SK-N-SH (cell line): ENCODE data around the gene EIF3K. TPM values are rescaled to one million over a fixed set of nuclear protein-coding genes. Genes with fewer than 3 reads are reported as not detected.

Experiments used
- CTCF ChIA-PET: fragments of 300-600, 350-600 bp; formaldehyde crosslinking; extraction: SDS; loops from one replicate; lab custom pipeline; 2021; lab: Yijun Ruan, JAX
- POLR2A ChIA-PET: fragments of 350-600 bp; sonication (Branson Sonifier 250); formaldehyde crosslinking; extraction: SDS; loops from one replicate; lab custom pipeline; 2020; ENCODE audit warnings: antibody characterized with exemption, inconsistent platforms; lab: Yijun Ruan, JAX
- DNase-seq: peaks from one replicate; pipeline ENCODE4 v3.0.0; 2012
- H2AFZ ChIP-seq: fragments of 200-600 bp; sonication (generic); 2 replicates; pipeline ENCODE4 v1.8.1; 2016; ENCODE audit warnings: antibody characterized with exemption, mild to moderate bottlenecking, low read depth
- H3F3A ChIP-seq: fragments of 200-600 bp; sonication (generic); replicated peaks from 2 replicates; pipeline ENCODE3; 2016; ENCODE audit warnings: antibody characterized with exemption, mild to moderate bottlenecking; ENCODE audit not compliant: insufficient read depth
- H3K27ac ChIP-seq, 2 experiments: fragments of 200-500 bp in 1 of 2; fragments of 200-600 bp in 1 of 2; sonication (Bioruptor generic) in 1 of 2; sonication (generic), shearing (Covaris generic) in 1 of 2; 2 replicates each; pipeline versions ENCODE4 v1.5.1 to v1.6.1; 2014 to 2016; ENCODE audit warnings: low read depth in 2 of 2, inconsistent platforms in 1 of 2, low read length in 1 of 2, mild to moderate bottlenecking in 1 of 2, mixed read lengths in 1 of 2
- H3K27me3 ChIP-seq: fragments of 200-600 bp; sonication (generic), shearing (Covaris generic); 2 replicates; pipeline ENCODE4 v1.6.1; 2016; ENCODE audit warnings: mixed run types; ENCODE audit not compliant: insufficient read depth
- H3K36me3 ChIP-seq, 2 experiments: fragments of 200-500 bp in 1 of 2; fragments of 200-600 bp in 1 of 2; sonication (Bioruptor generic) in 1 of 2; sonication (generic) in 1 of 2; replicated peaks in 1 of 2; 2 replicates each; pipeline versions ENCODE3 to v1.5.1; 2014 to 2016; ENCODE audit warnings: low read length in 1 of 2, mild to moderate bottlenecking in 1 of 2; ENCODE audit not compliant: insufficient read depth in 2 of 2, control insufficient read depth in 1 of 2
- H3K4me1 ChIP-seq, 2 experiments: fragments of 200-500 bp in 1 of 2; fragments of 200-600 bp in 1 of 2; sonication (Bioruptor generic) in 1 of 2; sonication (generic), shearing (Covaris generic) in 1 of 2; 2 replicates each; pipeline versions ENCODE4 v1.5.1 to v1.6.1; 2014 to 2016; ENCODE audit warnings: low read depth in 1 of 2, low read length in 1 of 2, mixed run types in 1 of 2; ENCODE audit not compliant: insufficient read depth in 2 of 2, control insufficient read depth in 1 of 2
- H3K4me2 ChIP-seq: fragments of 200-600 bp; sonication (generic), shearing (Covaris generic); 2 replicates; pipeline ENCODE4 v1.6.1; 2017; ENCODE audit warnings: mixed run types
- H3K4me3 ChIP-seq, 2 experiments: fragments of 200-500 bp in 1 of 2; fragments of 200-600 bp in 1 of 2; sonication (Bioruptor generic) in 1 of 2; sonication (generic), shearing (Covaris generic) in 1 of 2; 2 replicates each; pipeline versions ENCODE4 v1.5.1 to v1.8.1; 2014 to 2016; ENCODE audit warnings: low read depth in 2 of 2, inconsistent platforms in 1 of 2, low read length in 1 of 2, mild to moderate bottlenecking in 1 of 2, mixed read lengths in 1 of 2, moderate library complexity in 1 of 2
- H3K79me2 ChIP-seq: fragments of 200-600 bp; sonication (generic); 2 replicates; pipeline ENCODE4 v1.8.1; 2017; ENCODE audit warnings: mild to moderate bottlenecking; ENCODE audit not compliant: insufficient read depth
- H3K9ac ChIP-seq: fragments of 200-600 bp; sonication (generic); 2 replicates; pipeline ENCODE4 v1.6.1; 2017; ENCODE audit warnings: mixed run types
- H3K9me2 ChIP-seq: fragments of 200-600 bp; sonication (generic); 2 replicates; pipeline ENCODE4 v1.6.1; 2017; ENCODE audit warnings: mixed run types
- H3K9me3 ChIP-seq: fragments of 200-600 bp; sonication (generic); 2 replicates; pipeline ENCODE4 v1.6.1; 2017; ENCODE audit warnings: mixed run types, mild to moderate bottlenecking, moderate library complexity
- H4K20me1 ChIP-seq: fragments of 200-600 bp; sonication (generic); 2 replicates; pipeline ENCODE4 v1.6.1; 2017; ENCODE audit warnings: mild to moderate bottlenecking, mixed run types; ENCODE audit not compliant: insufficient read depth
- CHD2 ChIP-seq: fragments of 150-350 bp; IDR thresholded peaks from 2 replicates; pipeline ENCODE4 v1.6.1; 2018; ENCODE audit warnings: low read length; ENCODE audit not compliant: partially characterized antibody
- CTCF ChIP-seq: fragments of 200-600 bp; sonication (generic); IDR thresholded peaks from 2 replicates; pipeline ENCODE4 v1.6.1; 2017; ENCODE audit warnings: antibody characterized with exemption, mild to moderate bottlenecking, moderate library complexity
- EP300 ChIP-seq, 2 experiments: IDR thresholded peaks; 2 replicates each; pipeline versions ENCODE4 v1.4.0 to v1.6.1; 2012; ENCODE audit warnings: borderline replicate concordance in 1 of 2, low read depth in 1 of 2, low read length in 1 of 2
- EZH2phosphoT487 ChIP-seq: fragments of 200-600 bp; sonication (generic); IDR thresholded peaks from 2 replicates; pipeline ENCODE4 v1.6.1; 2017; ENCODE audit warnings: low read depth, mixed run types, mild to moderate bottlenecking, antibody characterized with exemption, moderate library complexity, borderline replicate concordance
- FOXJ3 ChIP-seq: sonication (generic); formaldehyde crosslinking; IDR thresholded peaks from 2 replicates; pipeline ENCODE4 v1.5.1; 2020; ENCODE audit warnings: mild to moderate bottlenecking, missing genetic modification reagents
- FOXM1 ChIP-seq: IDR thresholded peaks from 2 replicates; pipeline ENCODE4 v1.4.0; 2012; ENCODE audit warnings: low read depth, mild to moderate bottlenecking
- GATA2 ChIP-seq: sonication (generic); formaldehyde crosslinking; IDR thresholded peaks from 2 replicates; pipeline ENCODE4 v1.5.0; 2020; ENCODE audit warnings: mild to moderate bottlenecking, missing genetic modification reagents
- JUND ChIP-seq: IDR thresholded peaks from 2 replicates; pipeline ENCODE4 v1.4.0; 2012
- MAX ChIP-seq: IDR thresholded peaks from 2 replicates; pipeline ENCODE4 v1.4.0; 2012; ENCODE audit warnings: low read depth
- NFIC ChIP-seq: IDR thresholded peaks from 2 replicates; pipeline ENCODE4 v1.4.0; 2012; ENCODE audit warnings: borderline replicate concordance
- NRF1 ChIP-seq: IDR thresholded peaks from 2 replicates; pipeline ENCODE4 v1.6.1; 2012; ENCODE audit warnings: low read depth, mild to moderate bottlenecking, low read length
- PBX3 ChIP-seq: IDR thresholded peaks from 2 replicates; pipeline ENCODE4; 2012
- RCOR1 ChIP-seq: fragments of 150-350 bp; IDR thresholded peaks from 2 replicates; pipeline ENCODE4 v1.6.1; 2017; ENCODE audit warnings: antibody characterized with exemption, low read length
- RFX5 ChIP-seq: IDR thresholded peaks from 2 replicates; pipeline ENCODE4 v1.6.1; 2012; ENCODE audit warnings: mild to moderate bottlenecking, improper control_type of control experiment, low read length
- RXRA ChIP-seq: IDR thresholded peaks from 2 replicates; pipeline ENCODE4 v1.4.0; 2012; ENCODE audit warnings: low read depth, mild to moderate bottlenecking, borderline replicate concordance
- SIN3A ChIP-seq: IDR thresholded peaks from 2 replicates; pipeline ENCODE4 v1.6.1; 2012; ENCODE audit warnings: low read depth, mild to moderate bottlenecking, low read length, moderate library complexity, borderline replicate concordance
- SMC3 ChIP-seq: IDR thresholded peaks from 2 replicates; pipeline ENCODE4 v1.6.1; 2012; ENCODE audit warnings: low read depth, low read length, improper control_type of control experiment
- TAF1 ChIP-seq: IDR thresholded peaks from 2 replicates; pipeline ENCODE4 v1.6.1; 2012; ENCODE audit warnings: low read depth, mild to moderate bottlenecking, low read length, moderate library complexity, borderline replicate concordance
- TCF12 ChIP-seq: IDR thresholded peaks from 2 replicates; pipeline ENCODE4 v1.4.0; 2012
- YY1 ChIP-seq: IDR thresholded peaks from 2 replicates; pipeline ENCODE4 v1.4.0; 2012; ENCODE audit warnings: low read depth, mild to moderate bottlenecking
- WGBS: methylation state at CpG from one replicate; pipeline ENCODE4 v1.1.6; 2017; ENCODE audit warnings: low lambda C conversion rate; 5-methylcytosine and 5-hydroxymethylcytosine counted together
- polyA plus RNA-seq, 3 experiments: library from polyadenylated mRNA; depleted of rRNA; stranded (reverse); fragments of >200 nt; gene quantifications; 2 replicates each; pipeline ENCODE4 v1.2.3, GENCODE V29; 2012
- TF ChIP-seq, protein P1 (sequence below): IDR thresholded peaks from 2 replicates; pipeline ENCODE4 v1.4.0; 2012; ENCODE audit warnings: low read depth, borderline replicate concordance
- TF ChIP-seq, protein P2 (sequence below): fragments of 150-350 bp; IDR thresholded peaks from 2 replicates; pipeline ENCODE4 v1.6.1; 2017; ENCODE audit warnings: antibody characterized with exemption, low read length, low read depth, borderline replicate concordance

EIF3K gene
- polyA plus RNA-seq, 1 of the 3 experiments (the other 2 are of a cell fraction) = 484 TPM

GRCh38 chr19:38571682-38572081 lies 47.3 kb upstream of the EIF3K start:
- Histone ChIP-seq H3K27me3 (no peaks in the 10 kb centered on the region), H3K4me2 (no peak overlapping the region), H4K20me1 (no peaks in the 10 kb centered on the region), H3K9ac (no peak overlapping the region), H2AFZ (no peak overlapping the region), H3K4me3 (no peak overlapping the region), H3K36me3 (no peaks in the 10 kb centered on the region), H3K27ac (no peak overlapping the region), H3K4me1 (no peaks in the 10 kb centered on the region), H3F3A (no peaks in the 10 kb centered on the region), H3K9me2 (no peaks in the 10 kb centered on the region), H3K79me2 (no peaks in the 10 kb centered on the region), H3K9me3 (no peaks in the 10 kb centered on the region)
- ChIA-PET POLR2A (no interaction called here), CTCF (interaction anchor here (1.1 kb wide), 1 partner anchor 25 kb away, joined by 3 read pairs; no protein-coding TSS in a partner anchor)
- TF ChIP-seq EZH2phosphoT487 (no peak), TCF12 (no peak), SMC3 (no peak), NFIC (no peak), CHD2 (no peak), PBX3 (0 out of 2 replicates have a peak, but pooled peaks have one; percentile 7), RFX5 (no peak)
- no peak for DNase-seq
- 28% methylated on average over 2 of the region's 2 CpGs for WGBS

GRCh38 chr19:38577826-38578225 lies 41.2 kb upstream of the EIF3K start:
- 20% methylated on average over 2 of the region's 11 CpGs for WGBS
- peak; percentile 12 for DNase-seq
- H3K9me3 ChIP-seq = no peaks in the 10 kb centered on the region
- H3K4me2 ChIP-seq = no peak overlapping the region
- no peaks in the 10 kb centered on the region for H3K27me3 ChIP-seq
- no peaks in the 10 kb centered on the region for H3K36me3 ChIP-seq
- no peaks in the 10 kb centered on the region for H3K4me1 ChIP-seq
- POLR2A ChIA-PET = no interaction called here
- CTCF ChIA-PET = no interaction called here
- no peaks in the 10 kb centered on the region for H3K9me2 ChIP-seq
- H3K79me2 ChIP-seq = no peaks in the 10 kb centered on the region
- H3K27ac ChIP-seq = no peak overlapping the region
- no peak overlapping the region for H2AFZ ChIP-seq
- no peak overlapping the region for H3K9ac ChIP-seq
- no peaks in the 10 kb centered on the region for H4K20me1 ChIP-seq
- H3K4me3 ChIP-seq = no peak overlapping the region
- no peaks in the 10 kb centered on the region for H3F3A ChIP-seq
- no peak for TF ChIP-seq RXRA
- TF ChIP-seq PBX3 = no peak
- TF ChIP-seq, protein P1, sequence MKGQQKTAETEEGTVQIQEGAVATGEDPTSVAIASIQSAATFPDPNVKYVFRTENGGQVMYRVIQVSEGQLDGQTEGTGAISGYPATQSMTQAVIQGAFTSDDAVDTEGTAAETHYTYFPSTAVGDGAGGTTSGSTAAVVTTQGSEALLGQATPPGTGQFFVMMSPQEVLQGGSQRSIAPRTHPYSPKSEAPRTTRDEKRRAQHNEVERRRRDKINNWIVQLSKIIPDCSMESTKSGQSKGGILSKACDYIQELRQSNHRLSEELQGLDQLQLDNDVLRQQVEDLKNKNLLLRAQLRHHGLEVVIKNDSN = no peak
- TF ChIP-seq, protein P2, sequence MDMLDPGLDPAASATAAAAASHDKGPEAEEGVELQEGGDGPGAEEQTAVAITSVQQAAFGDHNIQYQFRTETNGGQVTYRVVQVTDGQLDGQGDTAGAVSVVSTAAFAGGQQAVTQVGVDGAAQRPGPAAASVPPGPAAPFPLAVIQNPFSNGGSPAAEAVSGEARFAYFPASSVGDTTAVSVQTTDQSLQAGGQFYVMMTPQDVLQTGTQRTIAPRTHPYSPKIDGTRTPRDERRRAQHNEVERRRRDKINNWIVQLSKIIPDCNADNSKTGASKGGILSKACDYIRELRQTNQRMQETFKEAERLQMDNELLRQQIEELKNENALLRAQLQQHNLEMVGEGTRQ = no peak
- no peak for TF ChIP-seq CTCF
- TF ChIP-seq FOXJ3 = no peak
- TF ChIP-seq MAX = no peak
- no peak for TF ChIP-seq JUND
- no peak for TF ChIP-seq RCOR1
- no peak for TF ChIP-seq GATA2 (CRISPR knock-in tag)
- TF ChIP-seq SIN3A = no peak
- TF ChIP-seq NRF1 = no peak
- no peak for TF ChIP-seq YY1
- TF ChIP-seq TAF1 = no peak
- no peak for TF ChIP-seq FOXM1
- no peak for TF ChIP-seq RFX5
- no peak for TF ChIP-seq EP300 (IDR thresholded peaks at IDR 0.05; ENCODE audit: borderline replicate concordance in 1 of 2, low read depth in 1 of 2, low read length in 1 of 2)
